Natural killer cell (primary cell): ENCODE results near the gene WNT3A. TPM values are rescaled to one million over a fixed set of nuclear protein-coding genes. Genes with fewer than 3 reads are reported as not detected.

Source experiments
- ATAC-seq, 3 donors: fragments of 150-1000 bp in 2 of 3; fragments of 200-7000 bp in 1 of 3; cut with Tn5 transposase; 1 replicate in 1 of 3; 2 replicates in 2 of 3; pipeline ENCODE4 v1.10.0; 2021; ENCODE audit warnings: mild to moderate bottlenecking in 2 of 3, moderate library complexity in 2 of 3
- DNase-seq, 2 donors: peaks; one replicate each; pipeline versions ENCODE4 v3.0.0 to v3.0.0-alpha.2; 2013 to 2021; ENCODE audit warnings: mixed read lengths in 1 of 2
- H3K27ac ChIP-seq: one replicate; pipeline ENCODE4 v1.5.1; 2013; ENCODE audit warnings: mild to moderate bottlenecking, low read length
- H3K27me3 ChIP-seq: one replicate; pipeline ENCODE4 v1.6.1; 2013; ENCODE audit warnings: low read length; ENCODE audit not compliant: control insufficient read depth, insufficient read depth
- H3K36me3 ChIP-seq: one replicate; pipeline ENCODE4 v1.6.1; 2013; ENCODE audit warnings: low read length; ENCODE audit not compliant: control insufficient read depth, insufficient read depth
- H3K4me1 ChIP-seq: one replicate; pipeline ENCODE4 v1.6.1; 2013; ENCODE audit warnings: low read length; ENCODE audit not compliant: control insufficient read depth, insufficient read depth
- H3K4me3 ChIP-seq: one replicate; pipeline ENCODE4 v1.5.1; 2013; ENCODE audit warnings: low read length
- H3K9me3 ChIP-seq: one replicate; pipeline ENCODE4 v1.6.1; 2013; ENCODE audit warnings: low read length; ENCODE audit not compliant: control insufficient read depth, insufficient read depth
- H3K27ac Mint-ChIP-seq, 2 donors: one replicate each; pipeline ENCODE4 v1.8.0; 2022; ENCODE audit warnings: mild to moderate bottlenecking in 2 of 2, mixed read lengths in 2 of 2, moderate library complexity in 1 of 2
- H3K27me3 Mint-ChIP-seq, 2 donors: one replicate each; pipeline ENCODE4 v1.8.0; 2022; ENCODE audit warnings: low read depth in 2 of 2, mixed read lengths in 2 of 2
- H3K36me3 Mint-ChIP-seq: one replicate; pipeline ENCODE4 v1.8.0; 2022; ENCODE audit warnings: mixed read lengths
- H3K4me1 Mint-ChIP-seq, 2 donors: one replicate each; pipeline ENCODE4 v1.8.0; 2022; ENCODE audit warnings: mixed read lengths in 2 of 2
- H3K4me3 Mint-ChIP-seq: one replicate; pipeline ENCODE4 v1.8.0; 2022; ENCODE audit warnings: mild to moderate bottlenecking, moderate library complexity, mixed read lengths
- H3K9me3 Mint-ChIP-seq, 2 donors: one replicate each; pipeline ENCODE4 v1.8.0; 2022; ENCODE audit warnings: mixed read lengths in 2 of 2
- CTCF ChIP-seq: fragments of 200-600 bp; IDR thresholded peaks from one replicate; pipeline ENCODE4 v1.8.0; 2022; ENCODE audit warnings: antibody characterized with exemption
- WGBS: methylation state at CpG from one replicate; pipeline ENCODE4 v1.1.7; 2013; ENCODE audit warnings: missing lambda C conversion rate; ENCODE audit not compliant: insufficient coverage; 5-methylcytosine and 5-hydroxymethylcytosine counted together
- intact Hi-C: fragments of 100-400 bp; cut with micrococcal nuclease; formaldehyde crosslinking; loops from one replicate; pipeline ENCODE4 v1.14.2; 2022
- total RNA-seq, 4 donors: library from RNA; stranded (reverse); fragments of 120-200 nt in 1 of 4; gene quantifications; one replicate each; pipeline versions ENCODE4 v1.2.3 to v1.2.4, GENCODE V29; 2013 to 2022

WNT3A gene
- total RNA-seq, 3 donors from 2014 or later (not counting 1 experiment from before 2014, with no cell fraction given), result not detected

GRCh38 chr1:228004331-228004855 lies 2.4 kb upstream of the WNT3A start:
- Mint-ChIP-seq H3K27me3 (peaks cover 30 to 35% of the 10 kb centered on the region in 2 donors), H3K27ac (no peak overlapping the region), H3K9me3 (no peaks in the 10 kb centered on the region), H3K36me3 (no peaks in the 10 kb centered on the region), H3K4me3 (no peak overlapping the region), H3K4me1 (peaks cover 0 to under 1% of the 10 kb centered on the region in 2 donors)
- H3K9me3 ChIP-seq, result no peaks in the 10 kb centered on the region
- 28% methylated on average over 12 of the region's 12 CpGs for WGBS
- H3K4me3 ChIP-seq, result no peak overlapping the region
- no peaks in the 10 kb centered on the region for H3K36me3 ChIP-seq
- peak; percentile 13 to 35 for DNase-seq
- ATAC-seq, result peak in 1 of 3 donors; percentile 40
- peaks cover 5% of the 10 kb centered on the region for H3K4me1 ChIP-seq
- no peak overlapping the region for H3K27ac ChIP-seq
- intact Hi-C loops, result no loop called here
- peaks cover 17% of the 10 kb centered on the region for H3K27me3 ChIP-seq
- TF ChIP-seq CTCF, result no peak

- H3K27ac ChIP-seq, result no peak overlapping the region
- Mint-ChIP-seq H3K27me3 (peaks cover 29 to 38% of the 10 kb centered on the region in 2 donors), H3K36me3 (no peaks in the 10 kb centered on the region), H3K4me3 (no peak overlapping the region), H3K4me1 (peaks cover 0 to 4% of the 10 kb centered on the region in 2 donors), H3K27ac (no peak overlapping the region), H3K9me3 (no peaks in the 10 kb centered on the region)
- ATAC-seq, result no peak
- H3K36me3 ChIP-seq, result no peaks in the 10 kb centered on the region
- WGBS, result 14% methylated on average over 17 of the region's 19 CpGs
- H3K9me3 ChIP-seq, result no peaks in the 10 kb centered on the region
- intact Hi-C loops, result no loop called here
- H3K27me3 ChIP-seq, result peaks cover 17% of the 10 kb centered on the region
- no peak overlapping the region for H3K4me3 ChIP-seq
- DNase-seq, result peak in 1 of 2 donors; percentile 1
- peaks cover 6% of the 10 kb centered on the region for H3K4me1 ChIP-seq
- TF ChIP-seq CTCF, result no peak
These were observed 1.8 kb upstream of the WNT3A start for GRCh38 chr1:228004856-228005462.

GRCh38 chr1:228005511-228006033 lies 1.2 kb upstream of the WNT3A start:
- Histone ChIP-seq H3K9me3 (no peaks in the 10 kb centered on the region), H3K27ac (no peak overlapping the region), H3K4me3 (no peak overlapping the region), H3K4me1 (peaks cover 6% of the 10 kb centered on the region), H3K27me3 (peaks cover 17% of the 10 kb centered on the region), H3K36me3 (no peaks in the 10 kb centered on the region)
- no peak for TF ChIP-seq CTCF
- Mint-ChIP-seq H3K4me1 (peaks cover 0 to 4% of the 10 kb centered on the region in 2 donors), H3K27me3 (peaks cover 32 to 36% of the 10 kb centered on the region in 2 donors), H3K27ac (no peak overlapping the region), H3K36me3 (no peaks in the 10 kb centered on the region), H3K4me3 (no peak overlapping the region), H3K9me3 (no peaks in the 10 kb centered on the region)
- DNase-seq, result peak in 1 of 2 donors; percentile 5
- intact Hi-C loops, result no loop called here
- WGBS, result 5% methylated on average over 13 of the region's 13 CpGs
- ATAC-seq, result no peak
